ENCODE measurements around the gene TUBGCP6.

GRCh38 chr22:50285568-50286229 is 40.9 kb upstream of the TUBGCP6 start:
- no peak for TF ChIP-seq CTCF (IDR thresholded peaks at IDR 0.05)
- TF ChIP-seq POLR2A (IDR thresholded peaks at IDR 0.05), result no peak
- no peak for TF ChIP-seq POLR2AphosphoS5 (IDR thresholded peaks at IDR 0.05)

All from breast epithelium (tissue), 3 donors.